Astrocyte of the hippocampus (primary cell): ENCODE data around the gene GJD3.
"Not testable (repeated sequence)": the region's sequence is repeated elsewhere in the genome, so short reads cannot be mapped to it uniquely, and the experiment has no call there.

Source experiments
- DNase-seq: peaks from one replicate; pipeline ENCODE4 v3.0.0; 2011; ENCODE audit warnings: low read depth, low spot score

The GJD3 gene, protein sequence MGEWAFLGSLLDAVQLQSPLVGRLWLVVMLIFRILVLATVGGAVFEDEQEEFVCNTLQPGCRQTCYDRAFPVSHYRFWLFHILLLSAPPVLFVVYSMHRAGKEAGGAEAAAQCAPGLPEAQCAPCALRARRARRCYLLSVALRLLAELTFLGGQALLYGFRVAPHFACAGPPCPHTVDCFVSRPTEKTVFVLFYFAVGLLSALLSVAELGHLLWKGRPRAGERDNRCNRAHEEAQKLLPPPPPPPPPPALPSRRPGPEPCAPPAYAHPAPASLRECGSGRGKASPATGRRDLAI

DNA sequence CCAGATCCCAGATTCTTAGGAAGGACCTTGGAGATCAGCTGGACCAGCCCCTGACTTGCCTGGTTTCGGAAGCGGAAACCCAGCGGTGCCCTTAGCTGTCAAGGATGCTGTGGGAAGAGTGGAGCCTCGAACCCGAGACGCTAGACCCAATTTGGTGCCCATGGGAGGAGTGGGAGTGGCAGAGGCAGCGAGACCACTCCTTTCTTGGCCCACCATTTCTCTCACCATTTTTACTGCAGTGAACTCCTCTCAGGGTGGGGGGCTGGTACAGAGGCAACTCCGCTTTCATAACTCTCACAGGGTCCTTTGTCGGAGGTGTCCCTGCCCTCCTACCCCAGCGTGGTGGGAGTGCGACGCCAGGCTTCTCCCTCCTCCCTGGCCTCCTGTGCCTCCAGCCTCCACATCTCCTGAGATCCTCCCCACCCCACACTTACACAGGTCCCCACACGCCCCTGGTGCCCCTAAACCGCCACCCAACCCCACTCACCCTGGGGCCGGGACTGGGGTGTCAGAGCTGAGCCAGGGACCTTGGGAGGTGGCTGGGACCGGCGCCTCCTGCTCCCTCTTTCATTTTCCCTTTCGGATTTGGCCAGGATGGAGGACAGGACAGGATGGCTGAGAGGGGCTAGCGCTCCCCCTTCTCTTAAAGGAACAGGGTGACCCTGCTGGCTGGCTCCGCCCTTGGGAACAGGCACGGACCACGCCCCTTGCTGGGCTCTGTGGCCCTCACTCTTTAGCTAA lies at the start of gene GJD3:
Gene GJD3, minus strand, starts transcription at position 617 of the 741 bp plus-strand sequence. CDS start 922 bp downstream, outside the sequence.
- no peak for DNase-seq

- not testable (repeated sequence) for DNase-seq
Measured at GRCh38 chr17:40414312-40414711, 49.8 kb upstream of the GJD3 start.

DNA sequence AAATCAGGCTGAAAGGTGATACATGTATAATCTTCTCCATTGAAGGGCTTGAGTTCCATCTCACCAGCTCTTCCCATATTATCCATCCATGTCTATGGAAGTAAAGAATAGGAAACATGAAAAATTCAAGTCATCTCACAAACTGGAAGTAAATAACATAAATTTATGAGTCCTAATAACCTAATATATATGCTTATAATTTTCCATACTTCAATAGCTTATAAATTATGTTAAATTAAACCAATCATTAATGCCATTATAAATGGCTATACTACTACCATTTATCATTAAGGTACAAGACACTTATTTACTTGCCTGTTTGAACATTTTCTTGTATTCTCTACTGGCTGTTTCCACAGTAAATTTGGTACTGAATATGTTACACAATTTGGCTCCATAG lies 48.3 kb upstream of the GJD3 start:
- no peak for DNase-seq

GRCh38 chr17:40411821-40412220 lies 47.3 kb upstream of the GJD3 start:
- no peak for DNase-seq

DNA sequence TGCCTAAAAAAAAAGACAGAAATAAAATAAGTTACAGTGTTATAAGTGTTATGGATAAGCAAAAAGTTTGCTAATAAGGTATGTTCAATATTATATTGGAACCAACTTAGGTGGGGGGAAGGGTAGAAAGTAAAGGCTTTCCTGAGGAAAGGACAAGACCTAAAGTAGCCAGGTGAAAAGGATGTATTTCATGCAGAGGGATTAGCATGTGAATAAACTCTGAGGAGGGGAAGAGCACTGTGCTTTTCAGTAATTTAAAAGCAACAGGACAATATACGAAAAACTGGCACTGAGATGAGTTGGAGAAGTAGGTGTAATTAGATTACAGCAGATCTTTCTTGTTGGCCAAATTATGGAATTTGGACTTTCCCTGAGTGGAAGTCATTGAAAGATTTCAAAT lies 45.5 kb upstream of the GJD3 start:
- DNase-seq, result no peak

- not testable (repeated sequence) for DNase-seq
Measured at GRCh38 chr17:40409540-40409939, 45.0 kb upstream of the GJD3 start.

- no peak for DNase-seq
Measured at GRCh38 chr17:40407460-40407859, 42.9 kb upstream of the GJD3 start.

GRCh38 chr17:40404003-40404402 lies 39.5 kb upstream of the GJD3 start:
- no peak for DNase-seq

DNA sequence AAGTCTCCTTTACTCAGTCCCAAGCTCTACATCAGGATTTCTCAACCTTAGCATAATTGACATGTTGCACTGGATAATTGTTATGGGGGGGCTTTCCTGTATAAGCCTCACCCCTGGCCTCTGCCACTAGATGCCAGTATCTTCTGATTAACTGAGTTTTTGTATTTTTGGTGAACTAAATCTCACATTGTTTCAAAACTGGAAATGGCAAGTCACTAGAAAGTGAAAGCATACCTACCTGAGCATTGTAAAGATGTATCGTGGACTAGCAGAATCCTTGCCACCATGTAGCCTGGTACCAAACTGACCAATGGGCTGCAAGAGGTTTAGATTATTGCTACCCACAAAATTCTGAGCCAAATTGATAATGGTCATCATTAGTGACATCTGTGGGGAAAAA lies 38.1 kb upstream of the GJD3 start:
- DNase-seq, result no peak

GRCh38 chr17:40399185-40399584 lies 34.6 kb upstream of the GJD3 start:
- peak; percentile 63 for DNase-seq

DNA sequence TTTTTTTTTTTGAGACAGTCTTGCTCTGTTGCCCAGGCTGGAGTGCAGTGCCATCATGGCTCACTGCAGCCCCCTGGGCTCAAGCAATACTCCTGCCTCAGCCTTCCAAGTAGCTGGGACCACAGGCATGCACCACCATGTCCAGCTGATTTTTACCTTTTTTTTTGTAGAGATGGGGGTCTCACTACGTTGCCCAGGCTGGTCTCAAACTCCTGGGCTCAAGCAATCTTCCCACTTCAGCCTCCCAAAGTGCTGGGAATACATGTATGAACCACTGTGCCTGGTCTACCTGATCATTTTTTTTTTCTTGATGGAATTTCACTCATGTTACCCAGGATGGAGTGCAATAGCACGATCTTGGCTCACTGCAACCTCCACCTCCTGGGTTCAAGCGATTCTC lies 22.0 kb upstream of the GJD3 start:
- DNase-seq, result not testable (repeated sequence)

- DNase-seq, result peak; percentile 14
Measured at GRCh38 chr17:40382251-40382650, 17.7 kb upstream of the GJD3 start.

GRCh38 chr17:40378966-40379365 lies 14.4 kb upstream of the GJD3 start:
- DNase-seq, result no peak

DNA sequence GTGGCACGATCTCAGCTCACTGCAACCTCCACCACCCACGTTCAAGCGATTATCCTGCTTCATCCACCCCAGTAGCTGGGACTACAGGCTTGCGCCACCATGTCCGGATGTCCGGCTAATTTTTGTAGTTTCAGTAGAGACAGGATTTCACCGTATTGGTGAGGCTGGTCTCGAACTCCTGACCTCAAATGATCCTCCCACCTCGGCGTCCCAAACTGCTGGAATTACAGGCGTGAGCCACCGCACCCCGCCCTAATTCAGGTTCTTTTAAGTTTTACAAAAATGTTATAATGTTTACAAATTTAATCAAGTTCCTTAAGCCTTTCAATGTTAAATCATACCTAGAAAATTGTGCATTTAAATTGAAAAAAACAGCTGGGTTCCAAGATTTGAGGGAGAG lies 13.3 kb upstream of the GJD3 start:
- no peak for DNase-seq

DNA sequence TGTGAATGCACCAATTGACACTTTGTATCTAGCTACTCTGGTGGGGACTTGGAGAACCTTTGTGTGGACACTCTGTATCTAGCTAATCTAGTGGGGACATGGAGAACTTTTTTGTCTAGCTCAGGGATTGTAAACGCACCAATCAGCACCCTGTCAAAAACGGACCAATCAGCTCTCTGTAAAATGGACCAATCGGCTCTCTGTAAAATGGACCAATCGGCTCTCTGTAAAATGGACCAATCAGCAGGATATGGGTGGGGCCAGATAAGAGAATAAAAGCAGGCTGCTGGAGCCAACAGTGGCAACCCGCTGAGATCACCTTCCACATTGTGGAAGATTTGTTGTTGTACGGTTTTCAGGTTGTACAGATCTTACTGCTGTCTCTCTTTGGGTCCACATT lies 12.0 kb upstream of the GJD3 start:
- not testable (repeated sequence) for DNase-seq

DNA sequence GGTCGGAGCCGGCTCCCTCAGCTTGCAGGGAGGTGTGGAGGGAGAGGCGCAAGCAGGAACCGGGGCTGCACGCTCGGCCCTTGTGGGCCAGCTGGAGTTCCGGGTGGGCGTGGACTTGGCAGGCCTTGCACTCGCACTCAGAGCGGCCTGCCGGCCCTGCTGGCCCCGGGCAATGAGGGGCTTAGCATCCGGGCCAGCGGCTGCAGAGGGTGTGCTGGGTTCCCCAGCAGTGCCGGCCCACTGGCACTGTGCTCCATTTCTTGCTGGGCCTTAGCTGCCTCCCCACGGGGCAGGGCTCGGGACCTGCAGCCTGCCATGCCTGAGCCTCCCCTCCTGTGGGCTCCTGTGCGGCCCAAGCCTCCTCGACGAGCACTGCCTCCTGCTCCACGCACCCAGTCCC lies 11.2 kb upstream of the GJD3 start:
- DNase-seq, result not testable (repeated sequence)

DNA sequence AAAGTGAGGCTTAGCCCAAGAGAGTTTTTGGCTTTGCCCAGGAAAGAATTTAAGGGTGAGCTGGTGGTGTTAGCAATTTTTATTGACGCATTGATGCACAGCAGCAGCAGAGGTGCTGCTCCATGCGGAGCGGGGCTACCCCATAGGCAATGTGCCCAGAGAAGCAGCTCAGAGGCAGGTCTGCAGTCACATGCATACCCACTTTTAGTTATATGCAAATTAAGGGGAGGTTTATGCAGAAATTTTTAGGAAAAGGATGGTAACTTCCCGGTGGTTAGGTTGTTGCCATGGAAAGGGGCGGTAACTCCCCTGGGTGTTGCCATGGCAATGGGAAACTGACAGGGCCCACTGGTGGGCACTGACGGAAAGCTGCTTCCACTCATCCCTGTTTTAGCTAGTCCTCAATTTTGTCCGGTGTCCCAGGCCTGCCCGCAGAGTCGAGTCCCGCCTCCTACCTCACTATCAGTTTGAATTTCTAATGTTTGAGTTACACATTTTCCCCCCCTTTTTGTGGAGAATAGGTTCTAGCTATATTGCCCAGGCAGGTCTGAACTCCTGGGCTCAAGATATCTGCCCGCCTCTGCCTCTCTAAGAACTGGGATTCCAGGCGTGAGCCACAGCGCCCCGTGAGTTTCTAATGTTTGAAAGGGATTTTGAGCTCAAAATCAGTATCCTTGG lies 10.4 kb upstream of the GJD3 start:
- DNase-seq, result no peak

- DNase-seq, result no peak
Measured at GRCh38 chr17:40373999-40374398, 9.5 kb upstream of the GJD3 start.

GRCh38 chr17:40373324-40373723 lies 8.8 kb upstream of the GJD3 start:
- no peak for DNase-seq

DNA sequence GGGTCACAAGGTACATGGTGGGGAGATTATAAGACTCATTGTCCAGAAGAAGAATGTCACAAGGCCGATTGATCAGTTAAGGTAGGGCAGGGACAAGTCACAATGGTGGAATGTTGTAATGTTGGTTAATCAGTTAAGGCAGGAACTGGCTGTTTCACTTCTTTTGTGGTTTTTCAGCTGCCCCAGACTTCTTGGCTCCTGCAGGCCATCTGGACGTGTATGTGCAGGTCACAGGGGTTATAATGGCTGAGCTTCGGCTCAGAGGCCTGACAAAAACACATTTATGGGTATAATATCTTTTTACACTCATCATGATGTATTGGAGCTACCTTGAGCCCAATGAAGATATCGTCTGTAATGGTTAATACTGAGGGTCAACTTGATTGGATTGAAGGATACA lies 8.1 kb upstream of the GJD3 start:
- not testable (repeated sequence) for DNase-seq

DNA sequence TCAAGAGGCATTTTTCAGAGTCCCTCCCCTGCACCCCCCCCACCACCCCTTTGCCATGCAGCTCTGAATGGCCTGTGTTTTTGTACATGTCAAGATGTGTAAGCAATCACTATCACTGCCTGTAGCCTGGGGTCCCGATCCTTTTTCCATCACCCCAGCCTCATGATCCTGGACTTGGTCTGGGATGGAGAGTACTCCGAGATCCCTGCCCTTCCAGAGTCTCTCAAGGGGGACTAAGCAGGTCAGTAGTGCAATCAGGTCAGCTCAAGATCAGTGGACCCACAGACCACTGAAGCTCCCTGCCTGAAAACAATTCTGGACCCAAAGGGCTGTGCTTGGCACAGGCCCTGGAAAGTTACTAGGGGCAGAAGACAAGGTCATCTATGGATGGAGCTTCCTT lies 7.5 kb upstream of the GJD3 start:
- no peak for DNase-seq

- no peak for DNase-seq
Measured at GRCh38 chr17:40371261-40371929, 6.9 kb upstream of the GJD3 start.
